ENCODE results near the gene GNB1.

Gene GNB1

GRCh38 chr1:1922956-1923833, 32.3 kb upstream of the GNB1 start:
- no peak overlapping the region for H3K4me3 ChIP-seq (ENCODE audit: low read length in 2 of 2)
- H3K23ac ChIP-seq (ENCODE audit: low read depth, low read length, poor library complexity), result peak overlapping the region; percentile 89
- H3K4me1 ChIP-seq (ENCODE audit: control insufficient read depth in 2 of 2, insufficient read depth in 1 of 2, low read depth in 1 of 2, low read length in 2 of 2), result peaks cover 8% of the 10 kb centered on the region in 2 donors
- peaks cover 11% of the 10 kb centered on the region for H3K79me1 ChIP-seq (ENCODE audit: low read depth, low read length)
- H2AK5ac ChIP-seq (ENCODE audit: low read depth, low read length), result peak overlapping the region; percentile 52
- peak overlapping the region; percentile 63 for H2BK12ac ChIP-seq (ENCODE audit: low read length)
- H2BK5ac ChIP-seq (ENCODE audit: low read length), result no peak overlapping the region
- H2BK15ac ChIP-seq (ENCODE audit: low read length), result peak overlapping the region; percentile 83
- H2AFZ ChIP-seq (ENCODE audit: low read length), result no peak overlapping the region
- H3K27me3 ChIP-seq (ENCODE audit: control insufficient read depth in 3 of 3, insufficient read depth in 3 of 3, low read depth in 1 of 3, low read length in 3 of 3), result peaks cover 0 to 19% (median 8%) of the 10 kb centered on the region in 3 experiments
- DNase-seq (ENCODE audit: low spot score), result no peak
- no peak overlapping the region for H4K8ac ChIP-seq (ENCODE audit: low read depth, low read length)
- H3K36me3 ChIP-seq (replicated peaks in 1 of 2; ENCODE audit: control insufficient read depth in 2 of 2, insufficient read depth in 2 of 2, low read length in 2 of 2), result no peaks in the 10 kb centered on the region
- peak overlapping the region; percentile 76 for H3K18ac ChIP-seq (ENCODE audit: low read length)
- WGBS, 2 donors (ENCODE audit: extremely low coverage in 2 of 2, insufficient read length in 2 of 2, insufficient replicate concordance in 1 of 2), result no CpG with 5 or more reads among the region's 29 CpGs
- no peak overlapping the region for H2BK120ac ChIP-seq (ENCODE audit: low read depth, low read length)
- no peak overlapping the region for H4K91ac ChIP-seq (ENCODE audit: low read depth, low read length, poor library complexity)
- H3K9ac ChIP-seq (ENCODE audit: low read depth, low read length, poor library complexity), result peak overlapping the region; percentile 70
- H3K14ac ChIP-seq (ENCODE audit: low read length), result peak overlapping the region; percentile 38
- peaks cover 0 to 2% of the 10 kb centered on the region in 2 donors for H3K9me3 ChIP-seq (replicated peaks in 1 of 2; ENCODE audit: control insufficient read depth in 2 of 2, insufficient read depth in 1 of 2, low read depth in 1 of 2, low read length in 2 of 2)
- H3K27ac ChIP-seq (replicated peaks; ENCODE audit: low read length), result no peak overlapping the region
- no peak overlapping the region for H3K4me2 ChIP-seq (ENCODE audit: insufficient read depth, low read length, poor library complexity, severe bottlenecking)
- peak overlapping the region; percentile 66 for H3K4ac ChIP-seq (ENCODE audit: low read length)

GRCh38 chr1:1922702-1922955, 31.7 kb upstream of the GNB1 start:
- Histone ChIP-seq H3K14ac (ENCODE audit: low read length) (no peak overlapping the region), H2AFZ (ENCODE audit: low read length) (no peak overlapping the region), H3K23ac (ENCODE audit: low read depth, low read length, poor library complexity) (no peak overlapping the region), H2BK120ac (ENCODE audit: low read depth, low read length) (no peak overlapping the region), H3K4me3 (ENCODE audit: low read length in 2 of 2) (no peak overlapping the region), H3K9me3 (replicated peaks in 1 of 2; ENCODE audit: control insufficient read depth in 2 of 2, insufficient read depth in 1 of 2, low read depth in 1 of 2, low read length in 2 of 2) (peaks cover 0 to 2% of the 10 kb centered on the region in 2 donors), H4K91ac (ENCODE audit: low read depth, low read length, poor library complexity) (no peak overlapping the region), H3K27ac (replicated peaks; ENCODE audit: low read length) (no peak overlapping the region), H3K36me3 (replicated peaks in 1 of 2; ENCODE audit: control insufficient read depth in 2 of 2, insufficient read depth in 2 of 2, low read length in 2 of 2) (no peaks in the 10 kb centered on the region), H2BK15ac (ENCODE audit: low read length) (peak overlapping the region; percentile 79), H2AK5ac (ENCODE audit: low read depth, low read length) (peak overlapping the region; percentile 52), H4K8ac (ENCODE audit: low read depth, low read length) (no peak overlapping the region), H3K4ac (ENCODE audit: low read length) (peak overlapping the region; percentile 66), H3K79me1 (ENCODE audit: low read depth, low read length) (peaks cover 9% of the 10 kb centered on the region), H3K9ac (ENCODE audit: low read depth, low read length, poor library complexity) (peak overlapping the region; percentile 12), H2BK5ac (ENCODE audit: low read length) (peak overlapping the region; percentile 94), H2BK12ac (ENCODE audit: low read length) (peak overlapping the region; percentile 63), H3K27me3 (ENCODE audit: control insufficient read depth in 3 of 3, insufficient read depth in 3 of 3, low read depth in 1 of 3, low read length in 3 of 3) (peaks cover 0 to 25% (median 11%) of the 10 kb centered on the region in 3 experiments), H3K4me1 (ENCODE audit: control insufficient read depth in 2 of 2, insufficient read depth in 1 of 2, low read depth in 1 of 2, low read length in 2 of 2) (peaks cover 8 to 10% of the 10 kb centered on the region in 2 donors), H3K18ac (ENCODE audit: low read length) (peak overlapping the region; percentile 76), H3K4me2 (ENCODE audit: insufficient read depth, low read length, poor library complexity, severe bottlenecking) (no peak overlapping the region)
- no CpG with 5 or more reads among the region's 6 CpGs for WGBS, 2 donors (ENCODE audit: extremely low coverage in 2 of 2, insufficient read length in 2 of 2, insufficient replicate concordance in 1 of 2)
- no peak for DNase-seq (ENCODE audit: low spot score)

DNA sequence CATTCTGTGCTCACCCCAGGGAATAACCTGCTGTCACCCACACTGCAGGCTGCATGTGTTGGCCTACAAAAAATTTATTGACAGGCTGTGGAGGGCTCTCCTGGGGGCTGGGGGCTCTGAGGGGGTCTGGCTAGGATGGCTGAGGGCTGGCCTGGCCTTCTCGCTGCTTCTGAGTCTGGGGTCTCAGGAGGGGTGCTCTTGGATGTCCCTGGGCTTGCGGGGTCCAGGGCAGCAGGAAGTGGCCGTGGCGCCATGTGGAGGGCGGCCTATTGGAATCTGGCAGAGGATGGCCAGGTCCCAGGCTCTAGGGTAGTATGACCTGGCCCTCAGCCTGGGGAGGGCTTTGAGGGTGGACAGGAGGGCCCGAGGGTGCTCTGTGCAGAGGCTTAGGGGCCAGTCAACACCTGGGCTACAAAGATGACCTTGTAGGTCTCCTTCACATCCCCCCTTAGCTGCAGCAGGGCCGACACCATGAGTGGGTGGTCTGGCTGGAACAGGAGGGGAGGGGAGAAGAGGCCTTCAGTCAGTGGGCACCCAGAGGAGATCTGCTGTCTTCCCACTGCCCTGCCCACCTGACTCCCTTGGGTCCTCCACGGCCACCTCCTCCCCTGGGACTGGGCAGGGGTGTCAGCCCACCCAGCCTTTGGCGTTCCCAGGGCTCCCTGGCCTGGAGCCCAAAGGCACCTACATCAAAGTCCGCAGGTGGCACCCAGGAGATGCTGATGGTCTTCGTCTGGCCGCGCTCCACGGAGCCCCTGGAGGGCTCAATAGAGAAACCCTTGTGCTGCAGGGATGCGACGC, 31.2 kb upstream of the GNB1 start:
- peaks cover 9% of the 10 kb centered on the region for H3K79me1 ChIP-seq (ENCODE audit: low read depth, low read length)

GRCh38 chr1:1921459-1921862, 30.6 kb upstream of the GNB1 start:
- Histone ChIP-seq H3K9ac (ENCODE audit: low read depth, low read length, poor library complexity) (no peak overlapping the region), H3K9me3 (replicated peaks in 1 of 2; ENCODE audit: control insufficient read depth in 2 of 2, insufficient read depth in 1 of 2, low read depth in 1 of 2, low read length in 2 of 2) (peaks cover 0 to 2% of the 10 kb centered on the region in 2 donors), H3K36me3 (replicated peaks in 1 of 2; ENCODE audit: control insufficient read depth in 2 of 2, insufficient read depth in 2 of 2, low read length in 2 of 2) (no peaks in the 10 kb centered on the region), H2BK120ac (ENCODE audit: low read depth, low read length) (no peak overlapping the region), H2BK15ac (ENCODE audit: low read length) (peak overlapping the region; percentile 79), H3K4me1 (ENCODE audit: control insufficient read depth in 2 of 2, insufficient read depth in 1 of 2, low read depth in 1 of 2, low read length in 2 of 2) (peaks cover 8 to 10% of the 10 kb centered on the region in 2 donors), H2AFZ (ENCODE audit: low read length) (no peak overlapping the region), H2AK5ac (ENCODE audit: low read depth, low read length) (peak overlapping the region; percentile 93), H3K18ac (ENCODE audit: low read length) (peak overlapping the region; percentile 48), H2BK5ac (ENCODE audit: low read length) (peak overlapping the region; percentile 91), H4K8ac (ENCODE audit: low read depth, low read length) (no peak overlapping the region), H3K27ac (replicated peaks; ENCODE audit: low read length) (no peak overlapping the region), H4K91ac (ENCODE audit: low read depth, low read length, poor library complexity) (no peak overlapping the region), H3K14ac (ENCODE audit: low read length) (no peak overlapping the region), H3K79me1 (ENCODE audit: low read depth, low read length) (peaks cover 9% of the 10 kb centered on the region), H2BK12ac (ENCODE audit: low read length) (no peak overlapping the region), H3K4ac (ENCODE audit: low read length) (no peak overlapping the region), H3K4me2 (ENCODE audit: insufficient read depth, low read length, poor library complexity, severe bottlenecking) (no peak overlapping the region), H3K27me3 (ENCODE audit: control insufficient read depth in 3 of 3, insufficient read depth in 3 of 3, low read depth in 1 of 3, low read length in 3 of 3) (peaks cover 0 to 30% (median 11%) of the 10 kb centered on the region in 3 experiments), H3K4me3 (ENCODE audit: low read length in 2 of 2) (no peak overlapping the region), H3K23ac (ENCODE audit: low read depth, low read length, poor library complexity) (no peak overlapping the region)
- no peak for DNase-seq (ENCODE audit: low spot score)
- WGBS, 2 donors (ENCODE audit: extremely low coverage in 2 of 2, insufficient read length in 2 of 2, insufficient replicate concordance in 1 of 2), result no CpG with 5 or more reads among the region's 6 CpGs

More for the DNA sequence above, 31.2 kb upstream of the GNB1 start:
- H3K9me3 ChIP-seq (replicated peaks in 1 of 2; ENCODE audit: control insufficient read depth in 2 of 2, insufficient read depth in 1 of 2, low read depth in 1 of 2, low read length in 2 of 2), result peaks cover 0 to 2% of the 10 kb centered on the region in 2 donors
- no peaks in the 10 kb centered on the region for H3K36me3 ChIP-seq (replicated peaks in 1 of 2; ENCODE audit: control insufficient read depth in 2 of 2, insufficient read depth in 2 of 2, low read length in 2 of 2)
- no CpG with 5 or more reads among the region's 16 CpGs for WGBS, 2 donors (ENCODE audit: extremely low coverage in 2 of 2, insufficient read length in 2 of 2, insufficient replicate concordance in 1 of 2)
- H3K4me1 ChIP-seq (ENCODE audit: control insufficient read depth in 2 of 2, insufficient read depth in 1 of 2, low read depth in 1 of 2, low read length in 2 of 2), result peaks cover 8 to 10% of the 10 kb centered on the region in 2 donors
- no peak overlapping the region for H3K9ac ChIP-seq (ENCODE audit: low read depth, low read length, poor library complexity)
- peak overlapping the region; percentile 20 for H3K23ac ChIP-seq (ENCODE audit: low read depth, low read length, poor library complexity)
- no peak overlapping the region for H3K4me2 ChIP-seq (ENCODE audit: insufficient read depth, low read length, poor library complexity, severe bottlenecking)
- peak overlapping the region; percentile 93 for H2AK5ac ChIP-seq (ENCODE audit: low read depth, low read length)
- peak overlapping the region; percentile 79 for H2BK15ac ChIP-seq (ENCODE audit: low read length)
- H3K27ac ChIP-seq (replicated peaks; ENCODE audit: low read length), result no peak overlapping the region
- no peak overlapping the region for H4K8ac ChIP-seq (ENCODE audit: low read depth, low read length)
- H2AFZ ChIP-seq (ENCODE audit: low read length), result no peak overlapping the region
- peak overlapping the region; percentile 63 for H2BK12ac ChIP-seq (ENCODE audit: low read length)
- H3K27me3 ChIP-seq (ENCODE audit: control insufficient read depth in 3 of 3, insufficient read depth in 3 of 3, low read depth in 1 of 3, low read length in 3 of 3), result peaks cover 0 to 29% (median 11%) of the 10 kb centered on the region in 3 experiments
- H3K4ac ChIP-seq (ENCODE audit: low read length), result no peak overlapping the region
- no peak overlapping the region for H3K4me3 ChIP-seq (ENCODE audit: low read length in 2 of 2)
- no peak for DNase-seq (ENCODE audit: low spot score)
- no peak overlapping the region for H2BK120ac ChIP-seq (ENCODE audit: low read depth, low read length)
- H3K14ac ChIP-seq (ENCODE audit: low read length), result peak overlapping the region; percentile 21
- peak overlapping the region; percentile 48 for H3K18ac ChIP-seq (ENCODE audit: low read length)
- peak overlapping the region; percentile 94 for H2BK5ac ChIP-seq (ENCODE audit: low read length)
- H4K91ac ChIP-seq (ENCODE audit: low read depth, low read length, poor library complexity), result no peak overlapping the region
